SKM-1 (cell line): ENCODE measurements around the gene WWC1.
"Not testable (repeated sequence)": the region's sequence is repeated elsewhere in the genome, so short reads cannot be mapped to it uniquely, and the experiment has no call there.

Source experiments
- DNase-seq: peaks from one replicate; lab custom pipeline; 2025; ENCODE audit not compliant: unreplicated experiment; lab: John Stamatoyannopoulos, UW

The WWC1 gene

GRCh38 chr5:168286386-168286785, 5.1 kb upstream of the WWC1 start:
- no peak for DNase-seq

- not testable (repeated sequence) for DNase-seq
These were observed 4.6 kb upstream of the WWC1 start for GRCh38 chr5:168286863-168287262.

- no peak for DNase-seq
These were observed 4.1 kb upstream of the WWC1 start for GRCh38 chr5:168287362-168287761.

GRCh38 chr5:168288349-168289245, 2.8 kb upstream of the WWC1 start:
- no peak for DNase-seq

GRCh38 chr5:168290902-168291341, 523 bp upstream of the WWC1 start:
- no peak for DNase-seq

GRCh38 chr5:168291964-168292785, 730 bp downstream of the WWC1 start:
- no peak for DNase-seq

GRCh38 chr5:168292786-168293696, 1.6 kb downstream of the WWC1 start:
- DNase-seq = no peak

- no peak for DNase-seq
These were observed 4.2 kb downstream of the WWC1 start for GRCh38 chr5:168295574-168296201.

GRCh38 chr5:168296682-168297081, 5.2 kb downstream of the WWC1 start:
- no peak for DNase-seq

- DNase-seq = no peak
These were observed 7.5 kb downstream of the WWC1 start for GRCh38 chr5:168298949-168299348.

GRCh38 chr5:168299372-168299771, 7.9 kb downstream of the WWC1 start:
- DNase-seq = no peak

GRCh38 chr5:168300326-168301182, 9.1 kb downstream of the WWC1 start:
- no peak for DNase-seq

- no peak for DNase-seq
These were observed 10.3 kb downstream of the WWC1 start for GRCh38 chr5:168301593-168302390.

- no peak for DNase-seq
These were observed 11.3 kb downstream of the WWC1 start for GRCh38 chr5:168302785-168303184.

- DNase-seq = no peak
These were observed 12.1 kb downstream of the WWC1 start for GRCh38 chr5:168303393-168304025.

GRCh38 chr5:168304349-168304748, 12.9 kb downstream of the WWC1 start:
- no peak for DNase-seq

- no peak for DNase-seq
These were observed 13.8 kb downstream of the WWC1 start for GRCh38 chr5:168305281-168305680.

GRCh38 chr5:168307022-168307421, 15.6 kb downstream of the WWC1 start:
- DNase-seq = no peak
